Activated B cell treated with CpG ODN at 0.5 μM for 24 hours (primary cell): ENCODE data around the gene OR4S1. TPM values are rescaled to one million over a fixed set of nuclear protein-coding genes. Genes with fewer than 3 reads are reported as not detected.
A peak's percentile ranks its signal among the peaks of the same experiment; 100 is the strongest.
"Not testable (repeated sequence)": the region's sequence is repeated elsewhere in the genome, so short reads cannot be mapped to it uniquely, and the experiment has no call there.

ENCODE experiments used
- ATAC-seq: fragments of 200-7000 bp; cut with Tn5 transposase; one replicate; pipeline ENCODE4 v1.10.0; 2021; ENCODE audit warnings: low read depth, mild to moderate bottlenecking, moderate library complexity
- CTCF ChIA-PET: fragments of 350-600 bp; sonication (Branson Sonifier 250); formaldehyde crosslinking; loops from one replicate; lab custom pipeline; 2021; ENCODE audit warnings: antibody characterized with exemption; lab: Charles Lee
- POLR2A ChIA-PET: fragments of 350-600 bp; sonication (Branson Sonifier 250); formaldehyde crosslinking; loops from one replicate; lab custom pipeline; 2021; ENCODE audit warnings: antibody characterized with exemption; lab: Charles Lee
- DNase-seq: peaks from one replicate; pipeline ENCODE4 v3.0.0; 2022
- H3K27ac Mint-ChIP-seq: one replicate; pipeline ENCODE4 v1.8.0; 2020; ENCODE audit warnings: mixed read lengths
- H3K27me3 Mint-ChIP-seq: one replicate; pipeline ENCODE4 v1.8.0; 2021; ENCODE audit warnings: mixed read lengths
- H3K36me3 Mint-ChIP-seq: one replicate; pipeline ENCODE4 v1.8.0; 2021; ENCODE audit warnings: low read depth, mixed read lengths
- H3K4me1 Mint-ChIP-seq: one replicate; pipeline ENCODE4 v1.8.0; 2021; ENCODE audit warnings: mixed read lengths
- H3K4me3 Mint-ChIP-seq: one replicate; pipeline ENCODE4 v1.8.0; 2020; ENCODE audit warnings: mild to moderate bottlenecking, mixed read lengths
- H3K9me3 Mint-ChIP-seq: one replicate; pipeline ENCODE4 v1.8.0; 2020; ENCODE audit warnings: mixed read lengths
- CTCF ChIP-seq: fragments of 200-600 bp; IDR thresholded peaks from one replicate; pipeline ENCODE4 v1.8.0; 2022; ENCODE audit warnings: antibody characterized with exemption, mild to moderate bottlenecking
- intact Hi-C: fragments of 100-400 bp; cut with micrococcal nuclease; formaldehyde crosslinking; loops from one replicate; pipeline ENCODE4 v1.15.1; 2024
- total RNA-seq: library from RNA; stranded (reverse); gene quantifications from 2 replicates; pipeline ENCODE4 v1.2.3, GENCODE V29; 2022

OR4S1 gene
- total RNA-seq, 1 donor from 2014 or later, result not detected

- intact Hi-C loops, result loop anchor here (10.0 kb wide), 1 partner anchor 373 kb away; no protein-coding TSS in a partner anchor
- no peak overlapping the region for H3K4me3 Mint-ChIP-seq
- TF ChIP-seq CTCF, result peak; percentile 71
- no peak for DNase-seq
- H3K27ac Mint-ChIP-seq, result no peak overlapping the region
- H3K4me1 Mint-ChIP-seq, result peaks cover 2% of the 10 kb centered on the region
- CTCF ChIA-PET, result interaction anchor here (0.6 to 1.4 kb wide), 5 partner anchors 25 to 446 kb away, joined by 3 to 5 read pairs (median 3); no protein-coding TSS in a partner anchor
- peaks cover 12% of the 10 kb centered on the region for H3K27me3 Mint-ChIP-seq
- POLR2A ChIA-PET, result no interaction called here
- no peaks in the 10 kb centered on the region for H3K36me3 Mint-ChIP-seq
- H3K9me3 Mint-ChIP-seq, result no peaks in the 10 kb centered on the region
- peak; percentile 28 for ATAC-seq
These were observed 1.9 kb downstream of the OR4S1 start for GRCh38 chr11:48307760-48308386.

GRCh38 chr11:48313590-48313989 lies 7.6 kb downstream of the OR4S1 start:
- H3K27me3 Mint-ChIP-seq, DNase-seq, H3K9me3 Mint-ChIP-seq, H3K4me3 Mint-ChIP-seq, H3K4me1 Mint-ChIP-seq, ATAC-seq, CTCF ChIA-PET, H3K36me3 Mint-ChIP-seq, intact Hi-C loops, H3K27ac Mint-ChIP-seq, POLR2A ChIA-PET: not testable (repeated sequence)

GRCh38 chr11:48319813-48320212 lies 13.8 kb downstream of the OR4S1 start:
- intact Hi-C loops, DNase-seq, H3K9me3 Mint-ChIP-seq, POLR2A ChIA-PET, CTCF ChIA-PET, H3K4me3 Mint-ChIP-seq, ATAC-seq, H3K4me1 Mint-ChIP-seq, H3K27ac Mint-ChIP-seq, H3K36me3 Mint-ChIP-seq, H3K27me3 Mint-ChIP-seq: not testable (repeated sequence)

- H3K4me1 Mint-ChIP-seq, intact Hi-C loops, H3K27ac Mint-ChIP-seq, ATAC-seq, POLR2A ChIA-PET, H3K27me3 Mint-ChIP-seq, H3K36me3 Mint-ChIP-seq, DNase-seq, H3K4me3 Mint-ChIP-seq, H3K9me3 Mint-ChIP-seq, CTCF ChIA-PET: not testable (repeated sequence)
These were observed 18.6 kb downstream of the OR4S1 start, which contains the start of gene OR4C3 for GRCh38 chr11:48324620-48325019. Gene OR4C3 (plus strand): TSS chr11:48324920. CDS start chr11:48325022, 102 bp downstream.

- no peaks in the 10 kb centered on the region for H3K4me1 Mint-ChIP-seq
- no peaks in the 10 kb centered on the region for H3K27me3 Mint-ChIP-seq
- no peak for TF ChIP-seq CTCF
- intact Hi-C loops, result no loop called here
- H3K4me3 Mint-ChIP-seq, result no peak overlapping the region
- ATAC-seq (no peak), DNase-seq (no peak)
- no peak overlapping the region for H3K27ac Mint-ChIP-seq
- no peaks in the 10 kb centered on the region for H3K36me3 Mint-ChIP-seq
- ChIA-PET CTCF (no interaction called here), POLR2A (no interaction called here)
- H3K9me3 Mint-ChIP-seq, result peaks cover 3% of the 10 kb centered on the region
These were observed 35.4 kb downstream of the OR4S1 start for GRCh38 chr11:48341466-48341865.

GRCh38 chr11:48342505-48342904 lies 36.5 kb downstream of the OR4S1 start:
- DNase-seq, intact Hi-C loops, POLR2A ChIA-PET, H3K27ac Mint-ChIP-seq, H3K4me3 Mint-ChIP-seq, H3K9me3 Mint-ChIP-seq, ATAC-seq, H3K27me3 Mint-ChIP-seq, H3K4me1 Mint-ChIP-seq, H3K36me3 Mint-ChIP-seq, CTCF ChIA-PET: not testable (repeated sequence)

GRCh38 chr11:48346286-48346685 lies 40.3 kb downstream of the OR4S1 start:
- ATAC-seq, DNase-seq, POLR2A ChIA-PET, H3K9me3 Mint-ChIP-seq, H3K4me1 Mint-ChIP-seq, H3K27ac Mint-ChIP-seq, intact Hi-C loops, H3K4me3 Mint-ChIP-seq, H3K27me3 Mint-ChIP-seq, CTCF ChIA-PET, H3K36me3 Mint-ChIP-seq: not testable (repeated sequence)
